GM10266 (cell line): ENCODE measurements around the gene ZBED5.
"Not testable (repeated sequence)": the region's sequence is repeated elsewhere in the genome, so short reads cannot be mapped to it uniquely, and the experiment has no call there.

Experiments used
- DNase-seq: peaks from one replicate; pipeline ENCODE4 v3.0.0; 2012; ENCODE audit errors: extremely low spot score
- TF ChIP-seq, protein P1 (sequence below): IDR thresholded peaks from 2 replicates; pipeline ENCODE4 v1.5.1; 2012; ENCODE audit warnings: mild to moderate bottlenecking, low read depth; ENCODE audit not compliant: control insufficient read depth, insufficient read depth; ENCODE audit errors: missing control alignments

Gene ZBED5

DNA sequence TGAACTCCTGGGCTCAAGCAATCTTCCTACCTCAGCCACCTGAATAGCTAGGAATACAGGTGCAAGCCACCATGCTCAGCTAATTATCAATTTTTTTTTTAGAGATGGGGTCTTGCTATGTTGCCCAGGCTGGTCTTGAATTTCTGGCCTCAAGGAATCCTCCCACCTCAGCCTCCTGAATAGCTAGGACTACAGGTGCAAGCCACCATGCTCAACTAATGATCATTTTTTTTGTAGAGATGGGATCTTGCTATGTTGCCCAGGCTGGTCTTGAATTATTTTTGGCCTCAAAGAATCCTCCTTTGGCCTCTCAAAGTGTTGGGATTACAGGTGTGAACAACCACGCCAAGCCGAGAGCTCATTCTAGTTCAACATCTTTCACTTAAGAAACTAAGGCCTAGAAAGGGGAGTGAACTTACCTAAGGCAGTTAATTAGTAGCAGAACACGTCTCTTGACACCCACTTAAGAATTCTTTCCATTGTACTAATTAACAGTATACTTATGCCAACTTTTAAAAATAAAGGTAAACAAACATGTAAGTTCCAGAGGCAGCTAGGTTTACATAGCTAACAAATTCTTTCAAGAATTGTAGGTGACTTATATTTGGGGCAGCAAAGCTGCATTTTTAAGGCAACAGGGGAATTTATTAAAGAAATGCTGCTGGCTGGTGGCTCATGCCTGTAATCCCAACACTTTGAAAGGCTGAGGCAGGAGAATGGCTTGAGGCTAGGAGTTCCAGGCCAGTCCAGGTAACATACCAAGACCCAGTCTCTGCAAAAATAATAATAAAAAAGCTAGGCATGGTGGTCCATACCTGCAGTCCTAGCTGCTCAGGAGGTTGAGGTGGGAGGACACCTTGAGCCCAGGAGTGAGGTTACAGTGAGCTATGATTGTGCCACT, 9.6 kb downstream of the ZBED5 start:
- DNase-seq: no peak
- TF ChIP-seq, protein P1, sequence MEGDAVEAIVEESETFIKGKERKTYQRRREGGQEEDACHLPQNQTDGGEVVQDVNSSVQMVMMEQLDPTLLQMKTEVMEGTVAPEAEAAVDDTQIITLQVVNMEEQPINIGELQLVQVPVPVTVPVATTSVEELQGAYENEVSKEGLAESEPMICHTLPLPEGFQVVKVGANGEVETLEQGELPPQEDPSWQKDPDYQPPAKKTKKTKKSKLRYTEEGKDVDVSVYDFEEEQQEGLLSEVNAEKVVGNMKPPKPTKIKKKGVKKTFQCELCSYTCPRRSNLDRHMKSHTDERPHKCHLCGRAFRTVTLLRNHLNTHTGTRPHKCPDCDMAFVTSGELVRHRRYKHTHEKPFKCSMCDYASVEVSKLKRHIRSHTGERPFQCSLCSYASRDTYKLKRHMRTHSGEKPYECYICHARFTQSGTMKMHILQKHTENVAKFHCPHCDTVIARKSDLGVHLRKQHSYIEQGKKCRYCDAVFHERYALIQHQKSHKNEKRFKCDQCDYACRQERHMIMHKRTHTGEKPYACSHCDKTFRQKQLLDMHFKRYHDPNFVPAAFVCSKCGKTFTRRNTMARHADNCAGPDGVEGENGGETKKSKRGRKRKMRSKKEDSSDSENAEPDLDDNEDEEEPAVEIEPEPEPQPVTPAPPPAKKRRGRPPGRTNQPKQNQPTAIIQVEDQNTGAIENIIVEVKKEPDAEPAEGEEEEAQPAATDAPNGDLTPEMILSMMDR: no peak

DNA sequence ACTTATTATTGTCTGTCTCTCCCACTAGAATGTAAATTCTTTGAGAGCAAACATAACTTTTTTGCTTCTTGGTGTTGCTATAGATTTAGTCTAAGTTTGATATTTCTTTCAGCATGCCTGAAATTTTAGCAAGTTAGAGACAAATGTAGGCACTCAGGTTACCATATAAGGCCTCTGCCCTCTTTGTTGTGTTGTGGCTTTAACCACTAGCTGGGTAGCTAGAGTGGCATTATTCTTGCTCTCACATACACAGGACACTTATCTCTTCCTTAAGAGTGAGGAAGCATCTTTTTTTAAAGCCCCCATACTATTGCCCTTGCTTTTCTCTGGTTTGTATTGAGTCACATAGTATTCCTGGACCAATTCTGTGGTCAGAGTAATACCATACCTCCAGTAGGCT, 11.2 kb downstream of the ZBED5 start:
- TF ChIP-seq, protein P1: no peak
- DNase-seq: no peak

DNA sequence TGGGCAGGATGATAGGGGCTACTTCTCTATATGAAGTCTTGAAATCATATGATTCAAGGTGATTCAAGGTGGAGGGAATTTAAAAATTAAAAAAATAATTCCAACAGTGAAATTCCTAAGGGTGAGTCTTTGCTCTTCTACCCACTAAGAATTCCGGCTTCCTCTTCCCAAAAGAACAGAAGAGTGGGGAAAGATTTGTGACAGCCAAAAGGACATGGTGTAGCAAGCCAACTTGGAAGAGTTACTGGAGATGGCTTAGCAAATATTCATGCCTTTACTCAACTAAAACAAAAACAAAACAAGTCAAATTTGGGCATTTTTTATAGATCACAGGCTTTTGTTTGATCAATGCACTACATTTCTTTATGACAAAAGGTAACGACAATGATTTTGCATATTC, 12.3 kb downstream of the ZBED5 start:
- TF ChIP-seq, protein P1: no peak
- no peak for DNase-seq

DNA sequence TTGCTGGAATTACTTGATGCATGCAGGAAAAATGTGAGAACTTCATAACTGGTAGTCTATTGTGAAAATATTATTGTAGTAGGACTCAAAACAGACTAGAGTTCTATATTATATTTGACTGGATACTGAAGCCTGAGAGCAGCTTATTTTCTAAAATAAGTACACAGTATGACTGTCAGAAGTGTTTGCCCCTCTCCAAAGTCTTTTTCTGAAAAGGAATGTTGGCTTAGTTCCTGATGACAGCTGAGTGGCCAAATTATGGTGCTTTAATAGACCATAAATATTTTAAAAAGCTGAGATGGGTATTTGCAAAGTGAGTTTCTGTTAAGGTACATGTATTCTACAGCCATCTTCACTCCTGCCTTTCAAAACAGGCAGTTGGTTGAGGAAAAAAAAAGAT, 13.1 kb downstream of the ZBED5 start:
- no peak for DNase-seq
- TF ChIP-seq, protein P1: no peak

DNA sequence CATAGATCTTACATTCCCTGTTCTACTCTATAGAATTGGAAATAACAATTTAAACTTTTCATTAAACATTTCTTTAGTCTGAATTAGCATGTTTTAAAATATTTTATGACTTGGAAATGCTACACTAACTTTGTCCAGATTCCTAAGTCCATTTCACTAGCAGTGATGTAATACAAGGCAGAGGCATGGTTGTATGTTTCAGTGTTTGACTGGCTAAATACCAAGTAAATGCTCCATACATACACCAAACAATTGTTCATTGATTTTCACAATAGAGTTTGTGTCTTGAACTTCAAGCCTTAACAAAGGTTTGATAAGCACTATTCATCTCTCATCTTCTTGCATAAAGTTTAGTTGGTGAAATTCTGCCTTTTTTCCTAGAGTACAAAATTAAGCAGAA, 13.5 kb downstream of the ZBED5 start:
- TF ChIP-seq, protein P1: no peak
- DNase-seq: no peak

DNA sequence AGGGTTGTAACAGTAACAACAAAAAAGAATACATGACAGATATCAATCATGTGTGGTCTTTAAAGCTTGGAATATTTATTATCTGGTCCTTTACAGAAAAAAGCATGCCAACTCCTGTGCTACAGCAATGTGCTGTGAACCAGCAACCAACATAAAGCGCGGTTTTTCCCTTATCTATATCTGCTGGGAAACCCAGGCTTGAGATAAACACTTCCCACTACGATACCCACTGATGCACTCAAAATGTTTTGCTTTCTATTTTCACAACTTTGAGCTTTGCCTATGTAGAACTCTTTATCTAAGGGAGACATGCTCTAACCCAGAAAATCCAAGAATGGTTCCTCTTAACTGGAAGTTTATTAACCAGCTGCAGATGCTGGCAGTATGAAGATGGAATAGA, 19.0 kb downstream of the ZBED5 start:
- TF ChIP-seq, protein P1: no peak
- no peak for DNase-seq

DNA sequence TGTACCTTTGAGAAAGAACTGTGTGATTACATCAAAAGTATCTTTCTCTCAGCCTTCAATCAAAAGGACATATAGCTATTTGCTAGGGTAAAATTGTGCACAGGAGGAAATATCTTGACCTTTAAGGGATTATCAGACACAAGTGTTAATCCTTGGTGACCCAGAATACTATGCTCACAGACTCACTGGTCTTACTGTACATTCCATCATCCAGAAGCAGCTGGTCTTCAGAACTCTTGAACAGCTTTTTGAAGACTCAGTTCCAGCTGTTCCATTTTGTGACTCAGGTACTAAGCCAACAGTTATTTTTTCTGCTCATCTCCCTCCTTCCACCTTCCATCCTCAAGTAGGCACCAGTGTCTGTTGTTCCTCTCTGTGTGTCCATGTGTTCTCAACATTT, 19.8 kb downstream of the ZBED5 start:
- no peak for DNase-seq
- TF ChIP-seq, protein P1: no peak

DNA sequence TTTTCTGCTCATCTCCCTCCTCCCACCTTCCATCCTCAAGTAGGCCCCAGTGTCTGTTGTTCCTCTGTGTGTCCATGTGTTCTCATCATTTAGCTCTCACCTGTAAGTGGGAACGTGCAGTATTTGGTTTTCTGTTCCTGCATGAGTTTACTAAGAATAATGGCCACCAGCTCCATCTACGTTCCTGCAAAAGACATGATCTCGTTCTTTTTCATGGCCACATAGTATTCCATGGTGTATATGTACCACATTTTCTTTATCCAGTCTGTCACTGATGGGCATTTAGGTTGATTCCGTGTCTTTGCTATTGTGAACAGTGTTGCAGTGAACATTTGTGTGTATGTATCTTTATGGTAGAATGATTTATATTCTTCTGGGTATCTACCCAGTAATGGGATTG, 21.0 kb downstream of the ZBED5 start:
- DNase-seq: not testable (repeated sequence)
